GM11168 (cell line): ENCODE data around the gene NUCKS1.
"Not testable (repeated sequence)": the region's sequence is repeated elsewhere in the genome, so short reads cannot be mapped to it uniquely, and the experiment has no call there.

Experiments
- in situ Hi-C: fragments of 300-500 bp; cut with MboI; formaldehyde crosslinking; loops from one replicate; pipeline ENCODE4 v1.12.0; 2022; ENCODE audit warnings: low sequenced_read_pairs; ENCODE audit not compliant: unreplicated experiment

The NUCKS1 gene

GRCh38 chr1:205739348-205740160 is 10.4 kb downstream of the NUCKS1 start:
- in situ Hi-C loops = no loop called here

- in situ Hi-C loops = no loop called here
Observed at GRCh38 chr1:205735218-205735617, 14.8 kb downstream of the NUCKS1 start.

- in situ Hi-C loops = no loop called here
Observed at GRCh38 chr1:205733438-205734175, 16.4 kb downstream of the NUCKS1 start.

- in situ Hi-C loops = no loop called here
Observed at GRCh38 chr1:205729945-205730610, 19.9 kb downstream of the NUCKS1 start.

GRCh38 chr1:205726619-205727125 is 23.3 kb downstream of the NUCKS1 start:
- in situ Hi-C loops = no loop called here

GRCh38 chr1:205725514-205725913 is 24.5 kb downstream of the NUCKS1 start:
- in situ Hi-C loops = no loop called here

GRCh38 chr1:205720740-205721139 is 29.2 kb downstream of the NUCKS1 start:
- in situ Hi-C loops = not testable (repeated sequence)

- in situ Hi-C loops = no loop called here
Observed at GRCh38 chr1:205719762-205720161, 30.2 kb downstream of the NUCKS1 start.

- in situ Hi-C loops = no loop called here
Observed at GRCh38 chr1:205719015-205719414, 31.0 kb downstream of the NUCKS1 start.

- in situ Hi-C loops = no loop called here
Observed at GRCh38 chr1:205716371-205717132, 33.4 kb downstream of the NUCKS1 start.

- in situ Hi-C loops = no loop called here
Observed at GRCh38 chr1:205715628-205716027, 34.4 kb downstream of the NUCKS1 start.

- in situ Hi-C loops = loop anchor here (5.0 kb wide), 1 partner anchor 58 kb away; no protein-coding TSS in a partner anchor
Observed at GRCh38 chr1:205714906-205715246, 35.1 kb downstream of the NUCKS1 start.

GRCh38 chr1:205714190-205714905 is 35.6 kb downstream of the NUCKS1 start:
- in situ Hi-C loops = loop anchor here (5.0 kb wide), 1 partner anchor 57 kb away; no protein-coding TSS in a partner anchor

- in situ Hi-C loops = loop anchor here (5.0 kb wide), 1 partner anchor 54 kb away; no protein-coding TSS in a partner anchor
Observed at GRCh38 chr1:205711105-205712048, 38.6 kb downstream of the NUCKS1 start.

- in situ Hi-C loops = loop anchor here (5.0 kb wide), 1 partner anchor 53 kb away; no protein-coding TSS in a partner anchor
Observed at GRCh38 chr1:205710201-205711062, 39.5 kb downstream of the NUCKS1 start.

- in situ Hi-C loops = loop anchor here (5.0 kb wide), 1 partner anchor 52 kb away; no protein-coding TSS in a partner anchor
Observed at GRCh38 chr1:205709640-205710039, 40.3 kb downstream of the NUCKS1 start.

- in situ Hi-C loops = no loop called here
Observed at GRCh38 chr1:205709059-205709398, 41.0 kb downstream of the NUCKS1 start.
